MCF 10A (cell line): ENCODE results near the gene PRR19. TPM values are rescaled to one million over a fixed set of nuclear protein-coding genes. Genes with fewer than 3 reads are reported as not detected.

Source experiments
- BruUV-seq: library from RNA; stranded (reverse); fragments of 400-500 nt; replicated peaks from 2 replicates; lab custom pipeline; 2021; lab: Mats Ljungman, UMichigan
- CTCF ChIA-PET: fragments of 300-600 bp; sonication (Branson Sonifier 250); formaldehyde crosslinking; extraction: SDS; loops from one replicate; lab custom pipeline; 2021; ENCODE audit warnings: antibody characterized with exemption, inconsistent platforms; lab: Yijun Ruan, JAX
- POLR2A ChIA-PET: fragments of 300-600, 350-650 bp; sonication (Branson Sonifier 250); formaldehyde crosslinking; extraction: SDS; loops from one replicate; lab custom pipeline; 2020; ENCODE audit warnings: antibody characterized with exemption, inconsistent platforms; lab: Yijun Ruan, JAX
- DNase-seq: peaks from one replicate; pipeline ENCODE4 v3.0.0-alpha.2; 2018; ENCODE audit not compliant: unreplicated experiment
- H3K27ac Mint-ChIP-seq: one replicate; pipeline ENCODE4 v1.8.0; 2022; ENCODE audit warnings: mild to moderate bottlenecking, low read depth, mixed read lengths; ENCODE audit not compliant: unreplicated experiment
- H3K27me3 Mint-ChIP-seq: one replicate; pipeline ENCODE4 v1.8.0; 2022; ENCODE audit warnings: mixed read lengths; ENCODE audit not compliant: insufficient read depth, unreplicated experiment
- H3K36me3 Mint-ChIP-seq: one replicate; pipeline ENCODE4 v1.8.0; 2022; ENCODE audit warnings: mild to moderate bottlenecking, moderate library complexity, mixed read lengths; ENCODE audit not compliant: insufficient read depth, unreplicated experiment
- H3K4me1 Mint-ChIP-seq: one replicate; pipeline ENCODE4 v1.8.0; 2022; ENCODE audit warnings: mixed read lengths; ENCODE audit not compliant: insufficient read depth, unreplicated experiment
- H3K4me3 Mint-ChIP-seq: one replicate; pipeline ENCODE4 v1.8.0; 2022; ENCODE audit warnings: mild to moderate bottlenecking, moderate library complexity, mixed read lengths; ENCODE audit not compliant: unreplicated experiment
- H3K9me3 Mint-ChIP-seq: one replicate; pipeline ENCODE4 v1.8.0; 2022; ENCODE audit warnings: mixed read lengths; ENCODE audit not compliant: unreplicated experiment
- intact Hi-C: fragments of 100-400 bp; cut with micrococcal nuclease; formaldehyde crosslinking; loops from 2 replicates; pipeline ENCODE4 v1.14.1; 2022
- total RNA-seq: library from RNA; stranded (reverse); gene quantifications from 2 replicates; pipeline ENCODE4 v1.2.3, GENCODE V29; 2022
- TF ChIP-seq, protein P1 (sequence below): fragments of 200-600 bp; IDR thresholded peaks from one replicate; pipeline ENCODE4 v1.8.0; 2022; ENCODE audit warnings: antibody characterized with exemption, mild to moderate bottlenecking; ENCODE audit not compliant: unreplicated experiment

Gene PRR19
- total RNA-seq, 1 experiment from 2014 or later, result 0.30 TPM

DNA sequence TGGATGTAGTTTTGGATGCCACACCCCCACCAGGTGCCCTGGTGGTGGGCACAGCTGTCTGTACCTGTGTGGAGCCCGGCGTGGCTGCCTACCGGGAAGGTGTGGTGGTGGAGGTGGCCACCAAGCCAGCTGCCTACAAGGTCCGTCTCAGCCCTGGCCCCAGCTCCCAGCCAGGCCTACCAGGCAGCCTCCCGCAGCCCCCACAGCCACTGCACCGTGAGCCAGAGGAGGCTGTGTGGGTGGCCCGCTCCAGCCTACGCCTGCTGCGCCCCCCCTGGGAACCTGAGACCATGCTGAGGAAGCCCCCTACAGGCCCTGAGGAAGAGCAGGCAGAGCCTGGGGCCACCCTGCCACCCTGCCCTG is 29.4 kb upstream of the PRR19 start:
- H3K9me3 Mint-ChIP-seq, result no peaks in the 10 kb centered on the region
- H3K27me3 Mint-ChIP-seq, result no peaks in the 10 kb centered on the region
- POLR2A ChIA-PET, result interaction anchor here (3.6 to 4.1 kb wide), 2 partner anchors 21 to 28 kb away, joined by 22 to 56 read pairs; partner anchors contain the start of gene GSK3A
- H3K4me1 Mint-ChIP-seq, result peaks cover 38% of the 10 kb centered on the region
- CTCF ChIA-PET, result interaction anchor here (0.6 to 1.5 kb wide), 2 partner anchors 27 to 164 kb away, joined by 3 to 4 read pairs; no protein-coding TSS in a partner anchor
- TF ChIP-seq, protein P1, sequence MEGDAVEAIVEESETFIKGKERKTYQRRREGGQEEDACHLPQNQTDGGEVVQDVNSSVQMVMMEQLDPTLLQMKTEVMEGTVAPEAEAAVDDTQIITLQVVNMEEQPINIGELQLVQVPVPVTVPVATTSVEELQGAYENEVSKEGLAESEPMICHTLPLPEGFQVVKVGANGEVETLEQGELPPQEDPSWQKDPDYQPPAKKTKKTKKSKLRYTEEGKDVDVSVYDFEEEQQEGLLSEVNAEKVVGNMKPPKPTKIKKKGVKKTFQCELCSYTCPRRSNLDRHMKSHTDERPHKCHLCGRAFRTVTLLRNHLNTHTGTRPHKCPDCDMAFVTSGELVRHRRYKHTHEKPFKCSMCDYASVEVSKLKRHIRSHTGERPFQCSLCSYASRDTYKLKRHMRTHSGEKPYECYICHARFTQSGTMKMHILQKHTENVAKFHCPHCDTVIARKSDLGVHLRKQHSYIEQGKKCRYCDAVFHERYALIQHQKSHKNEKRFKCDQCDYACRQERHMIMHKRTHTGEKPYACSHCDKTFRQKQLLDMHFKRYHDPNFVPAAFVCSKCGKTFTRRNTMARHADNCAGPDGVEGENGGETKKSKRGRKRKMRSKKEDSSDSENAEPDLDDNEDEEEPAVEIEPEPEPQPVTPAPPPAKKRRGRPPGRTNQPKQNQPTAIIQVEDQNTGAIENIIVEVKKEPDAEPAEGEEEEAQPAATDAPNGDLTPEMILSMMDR, result no peak
- H3K27ac Mint-ChIP-seq, result no peak overlapping the region
- H3K36me3 Mint-ChIP-seq, result peaks cover 44% of the 10 kb centered on the region
- no peak for DNase-seq
- H3K4me3 Mint-ChIP-seq, result no peak overlapping the region
- BruUV-seq, result no TSS peak
- intact Hi-C loops, result no loop called here

DNA sequence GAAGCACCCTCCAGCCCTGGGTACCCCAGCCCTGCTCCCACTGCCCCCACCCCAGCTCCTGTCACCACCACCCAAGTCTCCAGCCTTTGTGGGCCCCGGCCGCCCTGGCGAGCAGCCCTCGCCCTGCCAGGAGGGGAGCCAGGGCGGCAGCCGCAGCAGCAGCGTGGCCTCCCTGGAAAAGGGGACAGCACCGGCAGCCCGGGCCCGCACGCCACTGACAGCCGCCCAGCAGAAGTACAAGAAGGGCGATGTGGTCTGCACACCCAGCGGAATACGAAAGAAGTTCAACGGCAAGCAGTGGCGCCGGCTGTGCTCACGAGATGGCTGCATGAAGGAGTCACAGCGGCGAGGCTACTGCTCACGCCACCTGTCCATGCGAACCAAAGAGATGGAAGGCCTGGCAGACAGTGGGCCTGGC is 28.9 kb upstream of the PRR19 start:
- Mint-ChIP-seq H3K9me3 (no peaks in the 10 kb centered on the region), H3K4me3 (no peak overlapping the region), H3K36me3 (peaks cover 44% of the 10 kb centered on the region), H3K27me3 (no peaks in the 10 kb centered on the region), H3K4me1 (peaks cover 39% of the 10 kb centered on the region), H3K27ac (no peak overlapping the region)
- TF ChIP-seq, protein P1, result no peak
- no peak for DNase-seq
- ChIA-PET POLR2A (no interaction called here), CTCF (interaction anchor here (0.6 to 1.5 kb wide), 2 partner anchors 27 to 165 kb away, joined by 3 to 4 read pairs; no protein-coding TSS in a partner anchor)
- BruUV-seq, result no TSS peak
- intact Hi-C loops, result no loop called here

DNA sequence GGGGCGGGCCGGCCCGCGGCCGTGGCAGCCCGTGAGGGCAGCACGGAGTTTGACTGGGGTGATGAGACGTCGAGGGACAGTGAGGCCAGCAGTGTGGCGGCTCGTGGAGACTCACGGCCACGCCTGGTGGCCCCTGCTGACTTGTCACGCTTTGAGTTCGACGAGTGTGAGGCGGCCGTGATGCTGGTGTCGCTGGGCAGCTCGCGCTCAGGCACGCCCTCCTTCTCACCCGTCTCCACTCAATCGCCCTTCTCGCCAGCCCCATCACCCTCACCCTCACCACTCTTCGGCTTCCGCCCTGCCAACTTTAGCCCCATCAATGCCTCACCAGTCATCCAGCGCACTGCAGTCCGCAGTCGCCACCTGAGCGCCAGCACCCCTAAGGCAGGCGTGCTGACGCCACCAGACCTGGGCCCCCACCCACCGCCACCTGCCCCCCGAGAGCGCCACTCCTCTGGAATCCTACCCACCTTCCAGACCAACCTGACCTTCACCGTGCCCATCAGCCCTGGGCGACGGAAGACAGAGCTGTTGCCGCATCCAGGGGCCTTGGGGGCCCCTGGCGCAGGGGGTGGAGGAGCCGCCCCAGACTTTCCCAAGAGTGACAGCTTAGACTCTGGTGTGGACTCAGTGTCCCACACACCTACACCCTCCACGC is 28.4 kb upstream of the PRR19 start:
- TF ChIP-seq, protein P1, result no peak
- intact Hi-C loops, result no loop called here
- Mint-ChIP-seq H3K27me3 (no peaks in the 10 kb centered on the region), H3K36me3 (peaks cover 48% of the 10 kb centered on the region), H3K4me1 (peaks cover 45% of the 10 kb centered on the region), H3K4me3 (no peak overlapping the region), H3K9me3 (no peaks in the 10 kb centered on the region), H3K27ac (no peak overlapping the region)
- POLR2A ChIA-PET, result no interaction called here
- CTCF ChIA-PET, result interaction anchor here (0.6 to 1.5 kb wide), 4 partner anchors 28 to 165 kb away, joined by 3 to 4 read pairs (median 3); no protein-coding TSS in a partner anchor
- DNase-seq, result no peak
- BruUV-seq, result no TSS peak

DNA sequence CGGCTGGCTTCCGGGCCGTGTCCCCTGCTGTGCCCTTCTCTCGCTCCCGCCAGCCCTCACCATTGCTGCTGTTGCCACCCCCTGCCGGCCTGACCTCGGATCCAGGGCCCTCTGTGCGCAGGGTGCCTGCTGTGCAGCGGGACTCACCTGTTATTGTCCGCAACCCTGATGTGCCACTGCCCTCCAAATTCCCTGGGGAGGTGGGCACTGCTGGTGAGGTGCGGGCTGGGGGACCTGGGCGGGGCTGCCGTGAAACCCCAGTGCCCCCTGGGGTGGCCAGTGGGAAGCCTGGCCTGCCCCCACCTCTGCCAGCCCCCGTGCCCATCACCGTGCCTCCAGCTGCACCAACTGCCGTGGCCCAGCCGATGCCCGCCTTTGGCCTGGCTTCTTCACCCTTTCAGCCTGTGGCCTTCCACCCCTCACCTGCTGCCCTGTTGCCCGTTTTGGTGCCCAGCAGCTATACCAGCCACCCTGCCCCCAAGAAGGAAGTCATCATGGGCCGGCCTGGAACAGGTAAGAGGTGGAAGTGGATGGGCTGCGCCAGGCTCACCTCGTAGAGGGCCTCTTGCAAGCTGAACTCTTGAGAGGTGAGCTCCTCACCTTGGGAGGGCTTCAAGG is 27.8 kb upstream of the PRR19 start:
- H3K4me3 Mint-ChIP-seq, result no peak overlapping the region
- ChIA-PET POLR2A (interaction anchor here (0.8 to 1.5 kb wide), 2 partner anchors 24 to 31 kb away, joined by 5 to 6 read pairs; partner anchors contain the start of gene GSK3A), CTCF (interaction anchor here (0.6 to 1.3 kb wide), 5 partner anchors 22 to 146 kb away, joined by 3 to 4 read pairs (median 3); no protein-coding TSS in a partner anchor)
- peaks cover 49% of the 10 kb centered on the region for H3K4me1 Mint-ChIP-seq
- H3K27ac Mint-ChIP-seq, result no peak overlapping the region
- H3K27me3 Mint-ChIP-seq, result no peaks in the 10 kb centered on the region
- peaks cover 50% of the 10 kb centered on the region for H3K36me3 Mint-ChIP-seq
- no peaks in the 10 kb centered on the region for H3K9me3 Mint-ChIP-seq
- intact Hi-C loops, result no loop called here
- no TSS peak for BruUV-seq
- TF ChIP-seq, protein P1, result no peak
- DNase-seq, result no peak
